A204.1 (cell line): Measurements from ENCODE around the gene IL1R1.

Source experiments
- FAIRE-seq: peaks from 2 replicates; lab custom pipeline; 2012; peaks lifted over from hg19 to GRCh38; lab: Jason Lieb, UNC

The IL1R1 gene

DNA sequence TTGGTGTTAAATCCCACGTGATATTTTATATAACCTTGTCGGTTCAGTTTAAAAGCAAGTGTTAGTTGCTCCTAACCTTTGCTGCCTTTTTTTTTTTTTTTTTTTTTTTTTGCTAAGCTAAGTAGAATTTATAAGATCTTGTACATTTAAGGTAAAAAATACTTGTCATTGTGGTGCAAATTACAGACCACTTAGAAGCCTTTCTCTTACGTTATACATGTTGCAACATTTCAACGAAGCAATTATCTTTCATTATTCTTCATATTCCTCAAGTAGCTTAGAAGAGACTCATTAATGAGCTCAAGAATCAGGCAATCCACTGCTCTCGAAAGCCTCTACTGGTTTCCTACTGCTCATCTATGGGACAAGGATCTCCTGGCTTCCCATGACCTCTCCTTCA lies 29.4 kb downstream of the IL1R1 start:
- FAIRE-seq = no peak

- no peak for FAIRE-seq
Observed at GRCh38 chr2:102172745-102173144, 30.2 kb downstream of the IL1R1 start.

GRCh38 chr2:102176172-102176571 lies 33.6 kb downstream of the IL1R1 start:
- FAIRE-seq = no peak

DNA sequence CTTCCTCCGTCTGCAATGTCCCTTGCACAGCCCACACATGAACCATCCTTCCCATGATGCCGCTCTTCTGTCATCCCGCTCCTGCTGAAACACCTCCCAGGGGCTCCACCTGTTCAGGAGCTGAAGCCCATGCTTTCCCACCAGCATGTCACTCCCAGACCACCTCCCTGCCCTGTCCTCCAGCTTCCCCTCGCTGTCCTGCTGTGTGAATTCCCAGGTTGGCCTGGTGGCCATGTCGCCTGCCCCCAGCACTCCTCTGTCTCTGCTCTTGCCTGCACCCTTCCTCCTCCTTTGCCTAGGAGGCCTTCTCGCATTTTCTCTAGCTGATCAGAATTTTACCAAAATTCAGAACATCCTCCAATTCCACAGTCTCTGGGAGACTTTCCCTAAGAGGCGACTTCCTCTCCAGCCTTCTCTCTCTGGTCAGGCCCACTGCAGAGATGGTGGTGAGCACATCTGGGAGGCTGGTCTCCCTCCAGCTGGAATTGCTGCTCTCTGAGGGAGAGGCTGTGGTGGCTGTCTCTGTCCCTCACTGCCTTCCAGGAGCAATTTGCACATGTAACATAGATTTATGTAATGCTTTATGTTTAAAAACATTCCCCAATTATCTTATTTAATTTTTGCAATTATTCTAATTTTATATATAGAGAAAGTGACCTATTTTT lies 35.4 kb downstream of the IL1R1 start:
- no peak for FAIRE-seq

DNA sequence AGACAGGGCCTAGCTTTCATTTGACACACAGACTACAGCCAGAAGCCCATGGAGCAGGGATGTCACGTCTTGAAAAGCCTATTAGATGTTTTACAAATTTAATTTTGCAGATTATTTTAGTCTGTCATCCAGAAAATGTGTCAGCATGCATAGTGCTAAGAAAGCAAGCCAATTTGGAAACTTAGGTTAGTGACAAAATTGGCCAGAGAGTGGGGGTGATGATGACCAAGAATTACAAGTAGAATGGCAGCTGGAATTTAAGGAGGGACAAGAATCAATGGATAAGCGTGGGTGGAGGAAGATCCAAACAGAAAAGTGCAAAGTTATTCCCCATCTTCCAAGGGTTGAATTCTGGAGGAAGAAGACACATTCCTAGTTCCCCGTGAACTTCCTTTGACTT lies 36.5 kb downstream of the IL1R1 start:
- no peak for FAIRE-seq

- no peak for FAIRE-seq
Observed at GRCh38 chr2:102179788-102180686, 37.5 kb downstream of the IL1R1 start.

DNA sequence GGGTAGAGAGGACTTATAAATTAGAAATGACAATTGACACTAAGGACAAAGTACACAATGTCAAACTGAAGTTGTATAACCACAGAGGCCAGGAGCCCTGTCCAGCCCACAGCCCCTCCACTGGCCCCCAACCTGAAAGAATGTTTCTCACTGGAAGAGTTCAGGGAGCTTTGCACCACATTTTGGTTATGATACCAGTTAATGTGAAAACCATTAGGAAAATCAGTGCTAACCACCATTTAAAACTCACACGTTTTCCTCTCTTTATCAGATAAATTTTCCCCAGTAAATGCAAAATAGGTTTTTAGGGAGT lies 38.1 kb downstream of the IL1R1 start:
- FAIRE-seq = no peak

DNA sequence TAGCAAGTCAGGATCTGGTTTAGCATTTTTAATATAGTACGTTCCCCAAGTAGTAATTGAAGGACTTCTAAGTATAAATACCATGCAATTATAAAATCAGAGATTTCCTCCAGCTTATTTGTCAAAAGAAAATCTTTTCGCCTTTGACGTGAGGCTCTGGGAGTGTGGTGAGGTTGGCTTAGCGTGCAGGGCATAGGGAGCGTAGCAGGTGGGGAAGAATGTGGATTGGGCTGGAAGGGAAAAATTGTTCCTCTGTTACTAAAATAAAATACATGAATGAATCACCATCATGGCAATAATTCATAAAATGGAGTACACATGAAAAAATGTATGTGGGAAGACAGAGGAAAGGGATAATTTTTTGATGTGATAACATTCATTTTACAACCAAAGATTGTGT lies 38.8 kb downstream of the IL1R1 start:
- no peak for FAIRE-seq

DNA sequence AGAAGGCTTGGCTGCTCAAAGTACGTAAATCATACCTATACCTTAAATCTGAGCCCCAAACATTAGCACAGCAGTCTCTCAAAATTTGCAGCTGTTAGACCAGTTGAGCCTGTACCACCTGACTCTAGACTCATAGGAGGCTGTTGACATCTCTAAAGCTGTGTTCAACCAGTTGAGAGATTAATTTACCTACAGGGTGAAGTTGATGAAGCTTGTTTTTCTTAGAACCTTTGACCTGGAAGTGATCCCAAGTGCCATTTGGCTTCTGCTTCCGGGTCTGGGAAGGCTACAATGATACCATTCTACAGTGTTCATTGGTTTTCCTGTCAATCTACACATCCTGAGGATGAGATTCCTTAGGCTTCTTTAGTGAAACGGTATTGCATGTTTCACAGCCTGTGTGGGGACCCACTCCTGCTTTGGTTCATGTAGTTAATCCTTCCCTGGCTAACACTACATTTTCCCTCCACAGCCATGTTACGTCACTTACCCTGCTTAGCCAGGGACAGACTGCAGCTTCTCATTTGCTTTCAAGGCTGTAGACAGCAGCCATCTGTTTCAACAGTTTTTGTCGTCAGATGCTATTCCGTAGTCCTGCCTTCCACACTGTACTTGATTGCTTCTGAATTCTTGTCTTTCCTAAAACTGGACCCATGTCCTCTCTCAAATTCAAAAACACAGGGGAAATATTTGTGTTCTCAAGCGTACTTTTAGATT lies 39.5 kb downstream of the IL1R1 start:
- no peak for FAIRE-seq

DNA sequence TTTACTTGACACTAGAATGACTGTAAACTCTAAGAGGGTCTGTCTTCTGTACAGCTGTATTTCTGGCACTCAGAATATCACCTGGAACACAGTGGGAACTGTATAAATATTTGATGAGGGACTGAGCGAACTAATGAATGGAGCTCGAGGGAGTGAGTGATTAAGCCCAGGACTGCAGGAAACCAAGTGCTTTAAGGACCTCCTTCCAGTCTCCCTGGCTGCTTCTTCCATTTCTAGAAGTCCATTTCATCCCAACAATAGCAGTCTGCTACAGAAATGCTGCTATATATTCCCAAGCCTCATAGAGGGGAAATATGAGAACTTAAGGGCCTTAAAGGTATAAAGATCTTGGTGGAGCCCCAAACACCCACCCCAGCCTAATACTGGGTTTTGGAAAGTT lies 41.5 kb downstream of the IL1R1 start:
- FAIRE-seq = no peak

DNA sequence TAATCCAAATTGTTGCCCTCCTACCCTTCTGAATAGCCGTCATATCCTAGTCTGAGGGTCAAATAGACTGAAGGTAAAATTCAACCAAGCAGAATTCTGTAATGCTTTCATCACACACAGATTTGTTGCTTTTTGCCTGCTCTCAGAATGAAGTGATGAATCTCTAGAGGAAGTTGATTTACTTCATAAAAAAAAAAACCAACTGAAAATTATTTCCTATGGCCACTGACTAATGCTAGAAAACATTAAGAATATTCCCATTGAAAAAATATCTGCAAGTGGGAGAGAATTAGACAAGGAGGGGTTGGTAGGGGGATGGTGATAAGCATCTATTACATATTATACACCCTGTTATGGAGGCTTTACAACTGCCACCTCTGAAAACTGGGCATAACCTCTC lies 42.0 kb downstream of the IL1R1 start:
- FAIRE-seq = no peak

- no peak for FAIRE-seq
Observed at GRCh38 chr2:102185347-102185746, 42.8 kb downstream of the IL1R1 start.

DNA sequence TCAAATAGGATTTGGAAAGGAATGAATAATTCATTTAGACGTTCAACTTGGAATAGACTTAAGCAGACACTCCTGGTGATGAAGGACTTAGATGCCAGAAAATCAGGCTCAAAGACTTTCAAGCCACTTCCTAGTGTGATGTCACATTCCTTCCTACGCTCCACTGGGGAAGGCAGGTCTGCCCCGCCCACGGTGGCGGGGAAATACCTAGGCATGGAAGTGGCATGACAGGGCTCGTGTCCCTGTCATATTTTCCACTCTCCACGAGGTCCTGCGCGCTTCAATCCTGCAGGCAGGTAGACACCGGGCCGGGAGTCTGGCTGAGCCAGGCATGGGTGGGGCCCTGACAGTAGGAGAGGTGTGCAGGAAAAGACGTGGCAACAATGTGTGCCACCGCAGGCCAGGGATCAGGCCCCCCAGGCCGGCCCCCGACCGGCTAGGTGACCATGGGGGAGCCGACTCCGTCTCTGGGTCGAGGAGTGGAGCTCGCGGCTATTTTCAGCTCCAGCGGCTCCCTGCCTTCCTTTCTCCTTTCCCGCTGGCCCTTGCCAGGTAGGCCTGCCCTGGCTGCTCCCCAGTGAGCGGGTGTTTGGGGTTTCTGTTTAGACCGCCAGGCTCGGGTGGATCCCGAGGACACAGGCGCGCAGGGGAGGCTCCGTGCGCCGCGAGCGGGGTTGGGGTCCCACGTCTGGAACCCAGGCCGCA lies 44.4 kb downstream of the IL1R1 start, which contains the start of gene IL1RL2:
TSS of gene IL1RL2 (plus strand) at position 233 of the 705 bp plus-strand sequence. CDS start 845 bp downstream, outside the sequence.
- no peak for FAIRE-seq

DNA sequence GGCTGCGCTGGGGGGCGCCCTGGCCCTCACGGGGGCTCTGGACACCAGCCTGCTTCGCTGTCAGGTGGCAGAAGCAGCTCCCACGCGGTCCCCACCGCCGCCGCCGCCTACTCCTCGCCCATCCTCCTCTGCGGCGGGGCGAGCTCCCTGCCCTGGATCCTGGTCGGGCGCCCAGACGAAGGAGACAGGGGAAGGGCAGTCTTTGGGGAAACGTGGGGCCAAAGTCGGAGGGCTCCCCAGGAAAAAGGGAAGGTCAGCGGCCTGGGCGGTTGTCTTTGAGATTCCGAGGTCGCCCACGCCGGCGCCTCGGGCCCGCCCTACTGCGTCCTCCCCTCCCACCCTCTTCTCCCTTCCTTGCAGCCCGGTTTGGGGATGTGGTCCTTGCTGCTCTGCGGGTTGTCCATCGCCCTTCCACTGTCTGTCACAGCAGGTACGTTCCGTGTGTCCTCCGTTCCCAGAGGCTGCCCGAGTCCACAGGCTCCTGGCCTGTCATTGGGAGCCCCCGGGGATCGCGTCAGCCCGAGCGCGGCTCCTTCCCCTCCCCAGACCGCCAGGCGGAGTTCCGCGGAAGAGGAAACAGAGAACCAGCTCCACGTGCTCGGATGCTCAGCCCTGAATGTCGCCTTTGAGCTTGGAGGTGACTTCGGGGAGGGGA lies 45.1 kb downstream of the IL1R1 start:
- FAIRE-seq = no peak

DNA sequence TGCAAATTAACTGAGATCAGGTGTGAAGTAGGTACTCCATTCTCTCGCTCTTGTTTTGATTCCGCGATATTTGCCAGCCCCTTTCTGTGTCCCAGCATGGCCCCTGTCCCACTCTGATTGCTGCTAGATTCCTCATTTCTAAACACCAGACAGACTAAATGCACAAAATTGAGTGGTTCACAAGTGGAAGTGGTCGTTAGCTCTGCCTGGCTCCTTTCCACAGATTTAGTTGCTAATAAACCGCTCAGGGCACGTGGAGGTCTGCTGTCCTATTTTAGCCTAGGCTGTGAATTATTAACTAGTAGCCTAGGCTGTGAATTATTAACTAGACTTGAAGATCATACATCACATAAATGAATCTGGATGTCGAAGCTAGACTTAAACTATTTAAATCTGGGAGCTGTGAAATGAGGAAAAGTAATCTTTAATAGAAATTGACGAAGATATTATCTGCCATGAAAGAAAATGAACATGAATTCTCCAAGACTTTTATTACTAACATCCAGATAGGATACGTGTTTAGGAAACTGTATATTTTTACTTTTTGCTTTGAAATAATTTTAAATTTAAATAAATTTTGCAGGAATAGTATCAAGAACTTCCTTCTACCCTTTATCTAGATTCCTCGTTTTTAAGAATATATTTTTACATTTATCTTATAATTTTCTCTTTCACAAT lies 48.0 kb downstream of the IL1R1 start:
- FAIRE-seq = no peak

DNA sequence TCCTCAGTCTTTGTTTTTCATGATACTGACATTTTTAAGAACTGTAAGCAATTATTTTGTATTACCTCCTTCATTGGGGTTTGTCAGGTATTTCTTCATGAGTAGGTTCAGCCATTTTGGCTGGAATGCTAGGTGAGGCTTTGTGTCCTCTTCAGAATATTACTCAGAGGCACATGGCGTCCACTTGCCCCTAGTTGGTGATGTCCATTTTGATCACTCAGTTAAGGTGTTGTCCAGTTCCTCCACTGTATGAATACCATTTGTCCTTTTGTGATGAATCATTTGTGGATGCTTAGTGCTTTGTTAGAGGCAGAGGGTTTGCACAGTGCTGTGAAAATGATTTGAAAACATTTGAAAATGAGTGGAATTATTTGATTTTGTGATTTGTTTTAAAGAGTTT lies 49.0 kb downstream of the IL1R1 start:
- FAIRE-seq = no peak

DNA sequence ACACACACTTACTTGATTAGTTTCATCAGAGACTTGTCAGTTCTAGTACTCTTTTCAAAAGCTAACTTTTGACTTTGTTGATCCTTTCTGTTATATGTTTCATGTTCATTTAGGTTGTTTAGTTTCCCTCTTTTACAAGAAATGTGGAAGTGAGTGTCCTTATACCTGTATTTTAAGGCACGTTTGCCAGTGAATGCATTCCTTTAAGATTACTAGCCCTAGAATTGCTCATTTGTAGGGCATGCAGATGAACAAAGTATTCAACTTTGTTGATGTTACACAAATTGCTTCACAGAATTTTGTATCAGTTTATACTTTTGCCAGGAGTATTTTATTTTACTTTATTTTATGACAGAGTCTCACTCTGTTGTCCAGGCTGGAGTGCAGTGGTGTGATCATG lies 50.5 kb downstream of the IL1R1 start:
- no peak for FAIRE-seq

- FAIRE-seq = no peak
Observed at GRCh38 chr2:102194609-102195268, 52.2 kb downstream of the IL1R1 start.

DNA sequence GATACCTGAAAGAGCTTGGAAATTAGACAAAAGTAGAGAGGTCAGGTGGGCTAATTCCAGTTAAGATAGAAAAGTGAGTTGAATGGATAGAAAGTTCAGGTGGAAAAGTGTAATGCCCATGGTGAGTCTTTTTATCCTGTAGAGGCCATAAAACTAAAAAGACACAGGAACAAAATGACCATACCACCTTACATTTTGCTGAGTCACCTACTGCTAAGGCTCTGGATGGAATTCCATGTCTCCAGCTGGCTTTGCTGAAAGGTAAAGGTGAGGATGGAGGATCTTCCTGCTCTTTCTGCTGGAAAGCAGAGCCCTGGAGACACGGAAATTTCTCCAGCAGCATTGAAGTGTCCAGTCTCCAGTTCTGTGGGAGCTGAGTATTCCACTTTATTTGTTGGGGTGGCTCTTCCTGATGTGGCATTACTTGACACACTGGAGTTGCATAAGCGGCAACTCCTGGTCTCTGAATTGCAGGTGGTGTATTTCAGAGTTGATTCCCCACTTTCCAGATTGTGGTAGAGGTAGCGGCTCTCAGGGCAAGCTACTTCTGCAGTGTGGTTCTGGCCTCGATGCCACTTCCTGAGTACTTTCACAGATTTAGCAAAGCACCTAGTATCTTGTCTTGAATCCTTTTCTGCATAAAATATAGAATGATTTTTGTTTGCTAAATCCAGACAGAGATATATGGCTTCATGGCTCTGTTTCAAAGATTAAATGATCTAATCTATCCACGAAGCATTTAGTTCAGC lies 55.0 kb downstream of the IL1R1 start:
- FAIRE-seq = no peak

- no peak for FAIRE-seq
Observed at GRCh38 chr2:102200539-102200938, 58.0 kb downstream of the IL1R1 start.
